HL-60/S4 (cell line): ENCODE results near the gene CTNS.

Experiments
- in situ Hi-C: fragments of 300-500 bp; cut with MboI; formaldehyde crosslinking; loops from 2 replicates; pipeline ENCODE4 v1.14.3; 2022; ENCODE audit warnings: low sequenced_read_pairs

The CTNS gene

GRCh38 chr17:3622977-3623594 lies 13.5 kb upstream of the CTNS start:
- in situ Hi-C loops, result no loop called here

DNA sequence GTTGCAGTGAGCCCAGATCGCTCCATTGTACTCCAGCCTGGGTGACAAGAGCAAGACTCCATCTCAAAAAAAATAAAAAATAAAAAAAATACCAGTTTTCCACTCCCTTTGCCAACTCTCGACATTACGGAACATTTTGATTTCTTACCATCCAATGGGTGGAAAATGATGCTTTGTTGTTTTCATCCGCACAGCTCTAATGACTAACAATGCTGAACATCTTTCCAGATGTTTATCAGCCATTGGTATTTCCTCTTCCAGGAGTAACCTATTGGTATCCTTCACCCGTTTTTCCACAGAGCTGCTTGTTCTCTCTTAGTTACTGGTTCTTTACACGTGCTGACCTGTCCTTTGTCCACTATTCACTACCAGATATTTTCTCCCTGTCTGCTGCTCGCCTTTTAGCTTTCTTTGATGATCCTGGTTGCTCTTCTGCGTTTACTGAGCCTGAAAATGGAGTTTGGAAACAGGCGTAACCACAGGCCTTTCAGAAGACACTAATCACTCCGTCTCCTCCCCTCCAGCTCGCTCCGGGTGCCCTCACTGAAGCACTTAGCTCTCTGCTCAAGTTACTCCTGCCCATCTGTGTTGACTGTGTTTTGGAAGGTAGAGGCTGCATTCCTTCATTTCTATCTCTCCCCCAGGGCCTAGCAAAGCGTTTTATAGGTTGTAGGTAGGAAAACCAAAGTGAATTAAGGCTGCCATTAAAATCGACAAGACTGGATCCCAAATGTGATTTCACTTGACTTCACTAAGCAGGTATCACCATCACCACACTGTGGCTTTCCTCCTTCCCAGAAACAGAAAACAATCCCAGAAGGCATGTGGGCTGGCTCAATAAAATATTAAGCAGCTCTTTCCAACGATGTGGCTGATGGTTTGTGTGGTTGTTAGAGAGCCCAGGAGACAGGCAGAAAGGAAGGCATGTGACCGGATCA lies 9.5 kb upstream of the CTNS start:
- in situ Hi-C loops, result no loop called here

DNA sequence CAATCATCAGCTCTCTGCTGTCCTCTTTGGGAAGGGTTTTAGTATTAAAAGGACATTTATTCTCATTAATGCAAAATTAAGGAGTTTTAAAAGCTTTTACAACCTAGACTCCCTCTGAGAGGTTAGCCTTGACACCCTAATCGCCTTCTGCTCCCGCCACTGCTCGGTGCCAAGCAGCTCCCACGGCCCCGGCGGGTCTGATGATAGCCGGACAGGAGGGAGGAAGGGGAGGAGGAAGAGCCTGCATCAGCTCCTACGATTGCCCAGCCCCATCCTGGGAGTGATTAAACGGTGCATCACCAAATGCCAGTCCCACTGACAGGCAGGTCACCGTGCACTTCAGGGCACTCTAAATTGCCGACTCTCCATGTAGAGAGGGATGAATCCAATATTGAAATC lies 8.8 kb upstream of the CTNS start:
- in situ Hi-C loops, result no loop called here

DNA sequence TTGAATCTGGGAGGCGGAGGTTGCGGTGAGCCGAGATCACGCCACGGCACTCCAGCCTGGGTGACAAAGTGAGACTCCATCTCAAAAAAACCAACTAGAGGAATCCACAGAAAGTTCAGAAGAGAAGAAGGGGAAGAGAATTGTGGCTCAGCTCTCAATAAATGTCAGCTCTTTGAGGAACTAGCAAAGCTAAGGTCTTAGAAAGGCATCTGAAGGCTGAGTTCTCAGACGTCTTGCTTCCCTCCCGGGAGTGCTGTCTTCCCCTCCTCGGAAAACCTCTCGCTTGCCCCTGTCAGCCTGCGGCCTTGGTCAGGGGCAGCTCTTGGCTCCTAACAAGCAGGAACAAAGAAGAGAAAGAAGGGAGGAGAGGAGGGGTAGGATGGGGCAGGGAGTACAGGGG lies 5.8 kb upstream of the CTNS start:
- in situ Hi-C loops, result no loop called here

GRCh38 chr17:3632287-3632686 lies 4.3 kb upstream of the CTNS start:
- in situ Hi-C loops, result no loop called here

DNA sequence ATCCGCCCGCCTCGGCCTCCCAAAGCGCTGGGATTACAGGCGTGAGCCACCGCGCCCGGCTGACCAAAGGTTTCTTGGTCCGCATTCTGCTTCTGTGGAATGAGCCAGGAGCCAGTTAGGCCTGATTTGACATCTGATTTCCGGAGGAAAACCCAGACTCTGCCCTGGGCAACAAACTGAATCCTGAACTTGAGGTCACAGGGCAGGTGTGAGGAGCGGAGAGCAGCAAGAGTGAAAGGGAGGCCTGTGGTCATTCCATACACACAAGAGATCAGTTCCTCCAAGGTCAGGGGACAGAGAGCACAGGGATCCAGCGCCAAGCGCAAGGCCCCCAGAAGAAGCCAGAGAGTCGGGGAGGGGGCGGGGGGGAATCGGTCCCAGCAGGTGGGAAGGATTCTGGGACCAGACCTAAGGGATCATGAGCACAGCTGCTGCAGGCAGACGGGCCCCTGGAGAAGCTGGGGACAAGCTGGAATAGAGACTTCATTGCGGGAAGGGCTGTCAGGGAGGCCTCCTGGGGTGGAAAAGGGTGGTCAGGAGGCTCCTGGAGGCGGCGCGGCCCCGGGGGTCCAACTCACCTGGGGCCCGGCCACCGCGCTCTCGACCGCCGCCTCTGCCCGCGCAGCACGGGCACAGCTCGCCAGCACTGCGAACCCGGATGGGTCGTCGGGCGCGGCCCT lies 946 bp upstream of the CTNS start:
- in situ Hi-C loops, result no loop called here

DNA sequence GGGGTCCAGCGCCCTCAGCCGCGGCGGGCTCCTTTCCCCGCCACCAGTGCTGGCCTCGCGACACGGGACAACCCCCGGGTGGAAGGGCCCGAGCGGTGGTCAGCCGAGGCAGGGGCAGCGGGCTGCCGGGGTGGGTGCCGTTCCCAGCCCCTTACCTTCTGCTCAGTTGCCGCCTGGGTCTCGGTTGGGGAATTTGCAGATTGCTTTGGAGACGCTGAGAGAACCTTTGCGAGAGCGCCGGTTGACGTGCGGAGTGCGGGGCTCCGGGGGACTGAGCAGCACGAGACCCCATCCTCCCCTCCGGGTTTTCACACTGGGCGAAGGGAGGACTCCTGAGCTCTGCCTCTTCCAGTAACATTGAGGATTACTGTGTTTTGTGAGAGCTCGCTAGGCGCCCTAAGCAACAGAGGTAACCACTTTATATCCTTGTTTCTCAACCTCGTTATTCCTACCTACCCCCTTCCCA lies 381 bp downstream of the CTNS start:
- in situ Hi-C loops, result no loop called here

DNA sequence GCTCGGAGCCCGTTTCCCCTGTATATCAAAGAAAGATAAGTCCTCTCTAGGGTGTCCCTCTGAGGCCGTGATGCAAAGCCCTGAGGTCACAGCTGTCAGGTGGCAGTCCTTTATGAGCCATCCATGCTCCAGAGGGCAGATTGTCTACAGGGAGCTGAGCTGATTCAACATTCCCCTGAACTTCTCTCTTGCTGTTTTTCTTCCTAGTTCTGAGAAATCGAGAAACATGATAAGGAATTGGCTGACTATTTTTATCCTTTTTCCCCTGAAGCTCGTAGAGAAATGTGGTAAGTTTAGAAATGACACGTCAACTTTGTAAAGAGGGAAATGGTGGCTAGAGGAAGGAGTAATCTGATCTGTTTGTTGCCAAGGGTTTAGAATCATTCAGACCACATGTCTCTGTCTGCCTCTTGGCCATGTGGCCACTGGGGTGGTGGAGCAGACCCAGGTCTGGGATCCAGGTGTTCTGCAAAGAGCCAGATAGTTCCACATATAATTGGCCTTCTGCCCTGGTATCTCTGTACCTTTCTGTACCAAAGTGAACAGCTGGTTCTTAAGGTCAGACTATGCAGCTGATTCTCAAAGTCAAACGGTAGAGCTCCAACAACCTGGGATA lies 3.5 kb downstream of the CTNS start:
- in situ Hi-C loops, result no loop called here

DNA sequence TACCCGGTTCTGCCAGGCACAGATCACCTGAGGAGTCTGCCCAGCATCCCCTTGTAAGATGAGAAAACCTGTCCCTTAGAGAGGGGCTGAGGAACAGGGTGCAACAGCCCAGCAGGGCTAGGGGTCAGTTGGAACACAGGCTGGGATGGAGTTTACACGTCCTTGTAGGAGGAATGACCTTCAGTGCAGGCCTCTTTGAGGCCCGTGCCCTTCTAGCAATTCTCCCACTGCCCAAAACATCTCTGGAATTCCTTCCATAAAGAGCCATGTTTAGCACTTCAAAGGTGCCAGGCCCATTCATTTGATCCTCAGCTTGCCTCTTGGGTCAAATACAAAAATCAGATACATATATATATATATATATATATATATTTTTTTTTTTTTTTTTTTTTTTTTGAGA lies 4.5 kb downstream of the CTNS start:
- in situ Hi-C loops, result no loop called here

GRCh38 chr17:3641717-3642486 lies 5.3 kb downstream of the CTNS start:
- in situ Hi-C loops, result no loop called here

DNA sequence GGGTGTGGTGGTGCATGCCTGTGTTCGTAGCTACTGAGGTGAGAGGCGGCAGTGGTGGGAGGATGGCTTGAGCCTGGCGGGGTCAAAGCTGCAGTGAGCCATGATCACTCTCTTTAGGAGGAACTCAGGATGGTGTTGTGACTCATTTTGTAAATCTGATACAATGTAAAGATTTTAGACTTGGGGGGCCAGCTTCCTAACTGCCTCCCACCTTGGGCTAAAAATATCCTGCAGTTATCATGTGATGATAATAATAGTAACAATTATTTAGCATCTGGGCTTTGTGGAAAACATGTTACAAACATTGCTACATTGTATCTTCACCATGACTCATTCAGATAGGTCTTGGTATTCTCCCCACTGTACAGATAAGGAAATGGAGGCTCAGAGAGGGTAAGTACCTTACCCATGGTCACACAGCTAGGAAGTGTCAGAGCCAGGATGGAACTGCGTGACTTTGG lies 7.4 kb downstream of the CTNS start:
- in situ Hi-C loops, result no loop called here

- in situ Hi-C loops, result no loop called here
Measured at GRCh38 chr17:3645310-3645709, 8.8 kb downstream of the CTNS start.

GRCh38 chr17:3647251-3647650 lies 10.7 kb downstream of the CTNS start:
- in situ Hi-C loops, result no loop called here

GRCh38 chr17:3647769-3648555 lies 11.4 kb downstream of the CTNS start:
- in situ Hi-C loops, result no loop called here

GRCh38 chr17:3655766-3656165 lies 19.2 kb downstream of the CTNS start:
- in situ Hi-C loops, result no loop called here

DNA sequence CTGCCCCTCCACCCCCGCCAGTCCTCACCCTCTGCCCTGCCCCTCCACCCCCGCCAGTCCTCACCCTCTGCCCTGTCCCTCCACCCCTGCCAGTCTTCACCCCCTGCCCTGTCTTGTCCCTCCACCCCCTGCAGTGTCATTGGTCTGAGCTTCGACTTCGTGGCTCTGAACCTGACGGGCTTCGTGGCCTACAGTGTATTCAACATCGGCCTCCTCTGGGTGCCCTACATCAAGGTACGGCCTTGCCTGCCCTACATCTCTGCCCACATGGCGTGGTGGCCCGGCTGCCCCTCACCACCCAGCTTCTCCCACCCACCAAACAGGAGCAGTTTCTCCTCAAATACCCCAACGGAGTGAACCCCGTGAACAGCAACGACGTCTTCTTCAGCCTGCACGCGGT lies 19.8 kb downstream of the CTNS start:
- in situ Hi-C loops, result no loop called here

- in situ Hi-C loops, result no loop called here
Measured at GRCh38 chr17:3656755-3657587, 20.4 kb downstream of the CTNS start.

- in situ Hi-C loops, result no loop called here
Measured at GRCh38 chr17:3657588-3657869, 21.0 kb downstream of the CTNS start.
